ENCODE measurements around the gene SOX10. TPM values are rescaled to one million over a fixed set of nuclear protein-coding genes. Genes with fewer than 3 reads are reported as not detected.

Gene SOX10
- total and polyA plus RNA-seq, 2 of the 4 experiments (the other 2 are of a cell fraction) = not detected

- WGBS, 2 experiments (ENCODE audit: extremely low coverage in 2 of 2, insufficient read length in 1 of 2) = 70% methylated on average over 3 of the region's 6 CpGs; no CpG with 5 or more reads in 1 of the 2 experiments
- H2AK9ac ChIP-seq (replicated peaks; ENCODE audit: low read depth, low read length, poor library complexity) = no peak overlapping the region
- no peak overlapping the region for H2BK5ac ChIP-seq (ENCODE audit: low read depth, low read length, poor library complexity, severe bottlenecking)
- no peak overlapping the region for H2AK5ac ChIP-seq (ENCODE audit: low read depth, low read length)
- H3K9me1 ChIP-seq (ENCODE audit: insufficient read depth, low read length) = peaks cover 11% of the 10 kb centered on the region; the same call in 1 of the 2 replicates
- BruUV-seq (replicated peaks) = no TSS peak
- no peak overlapping the region for H2BK120ac ChIP-seq (ENCODE audit: low read depth, low read length)
- peaks cover 3% of the 10 kb centered on the region; the same call in 1 of the 2 replicates for H3K4me1 ChIP-seq (ENCODE audit: control insufficient read depth, insufficient read depth, low read length)
- H3K23ac ChIP-seq (ENCODE audit: low read depth, low read length) = no peak overlapping the region
- ChIA-PET CTCF (interaction anchor here (0.6 kb wide), 1 partner anchor 22 kb away, joined by 3 read pairs; no protein-coding TSS in a partner anchor), POLR2A (ENCODE audit: unreplicated experiment) (interaction anchor here (0.7 kb wide), 1 partner anchor 9 kb away, joined by 3 read pairs; no protein-coding TSS in a partner anchor)
- no peak overlapping the region for H3K18ac ChIP-seq (ENCODE audit: low read depth, low read length)
- no peak overlapping the region for H3K56ac ChIP-seq (ENCODE audit: extremely low read depth, insufficient read depth, low read length)
- H3K14ac ChIP-seq (replicated peaks; ENCODE audit: low read depth, low read length) = no peak overlapping the region
- TF ChIP-seq MAFK (IDR thresholded peaks at IDR 0.05; ENCODE audit: low read depth, low read length) (no peak), RAD21 (IDR thresholded peaks at IDR 0.05; ENCODE audit: low read length) (no peak)
- no peak overlapping the region for H2AFZ ChIP-seq (replicated peaks; ENCODE audit: low read length, poor library complexity)
- H3K9me3 ChIP-seq (ENCODE audit: control insufficient read depth, insufficient read depth, low read length) = no peaks in the 10 kb centered on the region
- H4K5ac ChIP-seq (ENCODE audit: low read depth, low read length) = no peak overlapping the region
- no peak overlapping the region for H2BK15ac ChIP-seq (ENCODE audit: low read depth, low read length)
- H3K4me3 ChIP-seq (ENCODE audit: insufficient read depth, low read depth, low read length) = no peak overlapping the region
- in situ Hi-C loops (cut with MboI; ENCODE audit: low sequenced_read_pairs) (no loop called here), dilution Hi-C loops (cut with HindIII; ENCODE audit: low sequenced_read_pairs, unreplicated experiment) (no loop called here), intact Hi-C loops (cut with micrococcal nuclease) (no loop called here)
- H3K4me2 ChIP-seq (ENCODE audit: low read depth, low read length) = no peak overlapping the region
- H2BK20ac ChIP-seq (ENCODE audit: low read depth, low read length) = no peak overlapping the region
- DNase-seq (no peak), ATAC-seq (ENCODE audit: low read depth) (no peak)
- H3K79me1 ChIP-seq (ENCODE audit: low read depth in 1 of 2, low read length in 2 of 2) = no peaks in the 10 kb centered on the region
- no peak overlapping the region for H4K8ac ChIP-seq (ENCODE audit: low read depth in 2 of 2, low read length in 2 of 2)
- H3K36me3 ChIP-seq (ENCODE audit: control insufficient read depth, insufficient read depth, low read length) = no peaks in the 10 kb centered on the region
- no peaks in the 10 kb centered on the region for H4K20me1 ChIP-seq (ENCODE audit: insufficient read depth, low read length)
- no peak overlapping the region for H4K91ac ChIP-seq (ENCODE audit: insufficient read depth, low read depth, low read length)
- peaks cover 11% of the 10 kb centered on the region; the same call in 1 of the 2 replicates for H3K27me3 ChIP-seq (ENCODE audit: control insufficient read depth, insufficient read depth, low read length)
- H3K4ac ChIP-seq (ENCODE audit: low read depth, low read length) = no peak overlapping the region
- no peak overlapping the region for H3K27ac ChIP-seq (ENCODE audit: insufficient read depth, low read length)
- no peak overlapping the region for H3K9ac ChIP-seq (ENCODE audit: low read depth, low read length)
These were observed 10.6 kb upstream of the SOX10 start for GRCh38 chr22:37994982-37995381.
